ENCODE results near the gene CYP2R1. TPM values are rescaled to one million over a fixed set of nuclear protein-coding genes. Genes with fewer than 3 reads are reported as not detected.

The CYP2R1 gene
- total RNA-seq, 2 experiments from 2014 or later = 14.2 to 15.8 TPM

DNA sequence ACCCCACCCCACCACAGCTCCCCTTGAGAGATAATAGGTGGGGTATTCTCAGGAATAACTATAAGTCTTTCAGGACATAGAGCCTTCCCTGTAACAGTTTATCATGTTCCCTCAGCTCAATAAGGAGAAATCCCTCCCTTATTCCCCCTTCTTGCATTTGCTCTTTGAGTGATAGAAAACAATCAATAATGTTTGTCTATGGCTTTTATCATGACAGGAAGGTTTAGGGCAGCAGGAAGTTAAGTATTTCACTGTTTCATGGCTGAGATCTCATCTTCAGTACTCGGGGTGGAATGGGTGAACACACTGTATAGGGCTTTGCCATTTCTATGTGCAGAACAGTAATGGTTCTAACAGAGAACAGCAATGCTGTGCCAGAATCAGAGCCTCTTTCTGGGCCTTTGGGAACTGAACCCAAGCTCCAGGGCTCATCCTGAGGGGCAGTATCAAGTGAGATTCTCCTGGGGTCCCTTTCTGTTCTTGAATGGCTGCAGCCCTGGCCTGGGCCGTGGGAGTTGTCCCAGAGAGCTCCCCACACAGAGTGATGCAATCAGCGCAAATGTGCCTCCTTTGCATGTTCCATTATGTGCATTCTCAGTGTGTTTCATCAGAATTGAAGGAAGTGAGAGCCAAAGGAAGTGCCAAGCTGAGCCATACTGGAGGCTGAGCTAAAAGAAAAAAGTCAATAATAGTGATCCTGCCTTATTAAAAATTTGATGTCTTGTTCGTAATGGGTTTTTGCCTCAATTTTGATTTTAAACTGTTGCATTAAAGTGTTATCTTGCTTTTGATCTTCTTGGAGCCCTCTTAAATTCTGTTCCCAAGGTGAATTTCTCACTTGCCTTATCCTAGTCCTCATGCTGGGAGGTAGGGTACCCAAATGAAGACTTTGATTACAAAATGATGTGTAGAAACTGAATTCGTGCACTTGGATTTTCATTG is 2.9 kb upstream of the CYP2R1 start:
- Mint-ChIP-seq H3K36me3 (ENCODE audit: low read depth) (peaks cover 8% of the 10 kb centered on the region), H3K4me1 (ENCODE audit: low read depth) (peaks cover 9% of the 10 kb centered on the region), H3K9me3 (no peaks in the 10 kb centered on the region), H3K4me3 (no peak overlapping the region), H3K27me3 (no peaks in the 10 kb centered on the region), H3K27ac (no peak overlapping the region)
- Histone ChIP-seq H3K36me3 (ENCODE audit: insufficient read depth, low read length) (no peaks in the 10 kb centered on the region), H3K27me3 (ENCODE audit: control insufficient read depth in 1 of 2, insufficient read depth in 2 of 2, low read length in 2 of 2) (no peaks in the 10 kb centered on the region), H3K4me1 (ENCODE audit: insufficient read depth, low read length) (peaks cover 27% of the 10 kb centered on the region), H3K27ac (ENCODE audit: low read depth in 1 of 2, low read length in 2 of 2) (no peak overlapping the region), H3K4me3 (ENCODE audit: low read length) (no peak overlapping the region), H3K9me3 (ENCODE audit: control insufficient read depth in 1 of 2, insufficient read depth in 1 of 2, low read length in 2 of 2) (no peaks in the 10 kb centered on the region)
- intact Hi-C loops (cut with DNase I, micrococcal nuclease) = loop anchor here (5.0 to 10.0 kb wide), 7 partner anchors 128 to 1430 kb away; partner anchors contain the start of genes BTBD10 (in 1 of the 2) and RRAS2 (in 1 of the 2)
- POLR2A ChIA-PET = no interaction called here
- CTCF ChIA-PET = interaction anchor here (5.6 kb wide), 1 partner anchor 12 kb away, joined by 73 read pairs; no protein-coding TSS in a partner anchor
- no peak for ATAC-seq (ENCODE audit: poor library complexity)
- TF ChIP-seq, protein P1, sequence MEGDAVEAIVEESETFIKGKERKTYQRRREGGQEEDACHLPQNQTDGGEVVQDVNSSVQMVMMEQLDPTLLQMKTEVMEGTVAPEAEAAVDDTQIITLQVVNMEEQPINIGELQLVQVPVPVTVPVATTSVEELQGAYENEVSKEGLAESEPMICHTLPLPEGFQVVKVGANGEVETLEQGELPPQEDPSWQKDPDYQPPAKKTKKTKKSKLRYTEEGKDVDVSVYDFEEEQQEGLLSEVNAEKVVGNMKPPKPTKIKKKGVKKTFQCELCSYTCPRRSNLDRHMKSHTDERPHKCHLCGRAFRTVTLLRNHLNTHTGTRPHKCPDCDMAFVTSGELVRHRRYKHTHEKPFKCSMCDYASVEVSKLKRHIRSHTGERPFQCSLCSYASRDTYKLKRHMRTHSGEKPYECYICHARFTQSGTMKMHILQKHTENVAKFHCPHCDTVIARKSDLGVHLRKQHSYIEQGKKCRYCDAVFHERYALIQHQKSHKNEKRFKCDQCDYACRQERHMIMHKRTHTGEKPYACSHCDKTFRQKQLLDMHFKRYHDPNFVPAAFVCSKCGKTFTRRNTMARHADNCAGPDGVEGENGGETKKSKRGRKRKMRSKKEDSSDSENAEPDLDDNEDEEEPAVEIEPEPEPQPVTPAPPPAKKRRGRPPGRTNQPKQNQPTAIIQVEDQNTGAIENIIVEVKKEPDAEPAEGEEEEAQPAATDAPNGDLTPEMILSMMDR (IDR thresholded peaks at IDR 0.05) = no peak
- DNase-seq = peak in 2 of 14 experiments; percentile 43 to 49

DNA sequence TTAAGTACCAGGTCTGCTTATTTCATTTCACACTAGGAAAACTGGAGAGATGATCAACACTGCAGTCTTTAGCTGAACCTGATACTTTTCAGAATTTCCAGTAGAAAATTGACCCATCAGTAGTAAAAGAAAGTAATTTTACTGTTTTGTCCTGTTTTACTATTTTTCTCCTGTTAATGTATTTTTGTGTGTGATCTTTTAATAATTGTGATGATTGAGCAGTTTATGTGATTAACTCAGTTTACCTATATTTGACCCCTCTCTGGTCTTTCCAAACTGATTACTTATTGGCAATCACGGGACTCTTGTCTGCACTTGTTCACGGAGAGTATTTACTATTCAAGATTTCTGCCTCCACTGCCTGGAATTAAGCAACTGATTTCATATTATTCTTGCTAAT is 546 bp upstream of the CYP2R1 start:
- no peaks in the 10 kb centered on the region for H3K27me3 Mint-ChIP-seq
- H3K27ac Mint-ChIP-seq = peak overlapping the region; percentile 94
- H3K4me3 Mint-ChIP-seq = peak overlapping the region; percentile 91
- H3K27me3 ChIP-seq (ENCODE audit: control insufficient read depth in 1 of 2, insufficient read depth in 2 of 2, low read length in 2 of 2) = no peaks in the 10 kb centered on the region
- H3K36me3 ChIP-seq (ENCODE audit: insufficient read depth, low read length) = no peaks in the 10 kb centered on the region
- DNase-seq (no peak), ATAC-seq (ENCODE audit: poor library complexity) (no peak)
- H3K36me3 Mint-ChIP-seq (ENCODE audit: low read depth) = peaks cover 8% of the 10 kb centered on the region
- peak overlapping the region; percentile 94 for H3K4me3 ChIP-seq (ENCODE audit: low read length)
- H3K27ac ChIP-seq (ENCODE audit: low read depth in 1 of 2, low read length in 2 of 2) = peak overlapping the region; percentile 31 to 88
- H3K9me3 ChIP-seq (ENCODE audit: control insufficient read depth in 1 of 2, insufficient read depth in 1 of 2, low read length in 2 of 2) = no peaks in the 10 kb centered on the region
- peaks cover 31% of the 10 kb centered on the region for H3K4me1 ChIP-seq (ENCODE audit: insufficient read depth, low read length)
- POLR2A ChIA-PET = interaction anchor here (1.1 to 3.0 kb wide), 13 partner anchors 8 to 392 kb away, joined by 3 to 53 read pairs (median 9); partner anchors contain the start of genes COPB1 and PSMA1
- intact Hi-C loops (cut with DNase I, micrococcal nuclease) = loop anchor here (2.0 to 10.0 kb wide), 8 partner anchors 125 to 1428 kb away; partner anchors contain the start of genes BTBD10 (in 1 of the 2), PSMA1 (in 1 of the 2) and RRAS2 (in 1 of the 2)
- TF ChIP-seq, protein P1 (IDR thresholded peaks at IDR 0.05) = no peak
- CTCF ChIA-PET = interaction anchor here (0.5 to 5.6 kb wide), 6 partner anchors 14 to 248 kb away, joined by 3 to 73 read pairs (median 6); partner anchors contain the start of gene PDE3B
- H3K9me3 Mint-ChIP-seq = no peaks in the 10 kb centered on the region
- H3K4me1 Mint-ChIP-seq (ENCODE audit: low read depth) = peaks cover 30% of the 10 kb centered on the region

Measured in CD4-positive, alpha-beta T cell (primary cell).